SK-N-SH (cell line): Measurements from ENCODE around the gene DNAH7.

Experiments
- EP300 ChIP-seq, 2 experiments: IDR thresholded peaks; 2 replicates each; pipeline versions ENCODE4 v1.4.0 to v1.6.1; 2012; ENCODE audit warnings: borderline replicate concordance in 1 of 2, low read depth in 1 of 2, low read length in 1 of 2
- EZH2phosphoT487 ChIP-seq: fragments of 200-600 bp; sonication (generic); IDR thresholded peaks from 2 replicates; pipeline ENCODE4 v1.6.1; 2017; ENCODE audit warnings: low read depth, mixed run types, mild to moderate bottlenecking, antibody characterized with exemption, moderate library complexity, borderline replicate concordance
- FOXM1 ChIP-seq: IDR thresholded peaks from 2 replicates; pipeline ENCODE4 v1.4.0; 2012; ENCODE audit warnings: low read depth, mild to moderate bottlenecking
- GABPA ChIP-seq: IDR thresholded peaks from 2 replicates; pipeline ENCODE4 v1.4.0; 2012; ENCODE audit warnings: low read depth, mild to moderate bottlenecking
- POLR2AphosphoS5 ChIP-seq: IDR thresholded peaks from 2 replicates; pipeline ENCODE4 v1.6.1; 2012; ENCODE audit warnings: low read depth, low read length
- RXRA ChIP-seq: IDR thresholded peaks from 2 replicates; pipeline ENCODE4 v1.4.0; 2012; ENCODE audit warnings: low read depth, mild to moderate bottlenecking, borderline replicate concordance
- TEAD4 ChIP-seq: IDR thresholded peaks from 2 replicates; pipeline ENCODE4 v1.4.0; 2012; ENCODE audit warnings: mild to moderate bottlenecking, borderline replicate concordance; ENCODE audit not compliant: insufficient read depth
- YY1 ChIP-seq: IDR thresholded peaks from 2 replicates; pipeline ENCODE4 v1.4.0; 2012; ENCODE audit warnings: low read depth, mild to moderate bottlenecking
- TF ChIP-seq, protein P1 (sequence below): IDR thresholded peaks from 2 replicates; pipeline ENCODE4 v1.4.0; 2012; ENCODE audit warnings: low read depth, borderline replicate concordance
- TF ChIP-seq, protein P2 (sequence below): fragments of 200-600 bp; sonication (generic); IDR thresholded peaks from 2 replicates; pipeline ENCODE4 v1.6.1; 2017; ENCODE audit warnings: antibody characterized with exemption, mild to moderate bottlenecking, moderate library complexity
- TF ChIP-seq, protein P3 (sequence below): IDR thresholded peaks from 2 replicates; pipeline ENCODE4 v1.6.1; 2012; ENCODE audit warnings: mild to moderate bottlenecking, low read depth, low read length, moderate library complexity
- TF ChIP-seq, protein P4 (sequence below): IDR thresholded peaks from 2 replicates; pipeline ENCODE4 v1.4.0; 2012; ENCODE audit warnings: low read depth
- TF ChIP-seq, protein P5 (sequence below): IDR thresholded peaks from 2 replicates; pipeline ENCODE4 v1.4.0; 2012; ENCODE audit warnings: low read depth, borderline replicate concordance

DNA sequence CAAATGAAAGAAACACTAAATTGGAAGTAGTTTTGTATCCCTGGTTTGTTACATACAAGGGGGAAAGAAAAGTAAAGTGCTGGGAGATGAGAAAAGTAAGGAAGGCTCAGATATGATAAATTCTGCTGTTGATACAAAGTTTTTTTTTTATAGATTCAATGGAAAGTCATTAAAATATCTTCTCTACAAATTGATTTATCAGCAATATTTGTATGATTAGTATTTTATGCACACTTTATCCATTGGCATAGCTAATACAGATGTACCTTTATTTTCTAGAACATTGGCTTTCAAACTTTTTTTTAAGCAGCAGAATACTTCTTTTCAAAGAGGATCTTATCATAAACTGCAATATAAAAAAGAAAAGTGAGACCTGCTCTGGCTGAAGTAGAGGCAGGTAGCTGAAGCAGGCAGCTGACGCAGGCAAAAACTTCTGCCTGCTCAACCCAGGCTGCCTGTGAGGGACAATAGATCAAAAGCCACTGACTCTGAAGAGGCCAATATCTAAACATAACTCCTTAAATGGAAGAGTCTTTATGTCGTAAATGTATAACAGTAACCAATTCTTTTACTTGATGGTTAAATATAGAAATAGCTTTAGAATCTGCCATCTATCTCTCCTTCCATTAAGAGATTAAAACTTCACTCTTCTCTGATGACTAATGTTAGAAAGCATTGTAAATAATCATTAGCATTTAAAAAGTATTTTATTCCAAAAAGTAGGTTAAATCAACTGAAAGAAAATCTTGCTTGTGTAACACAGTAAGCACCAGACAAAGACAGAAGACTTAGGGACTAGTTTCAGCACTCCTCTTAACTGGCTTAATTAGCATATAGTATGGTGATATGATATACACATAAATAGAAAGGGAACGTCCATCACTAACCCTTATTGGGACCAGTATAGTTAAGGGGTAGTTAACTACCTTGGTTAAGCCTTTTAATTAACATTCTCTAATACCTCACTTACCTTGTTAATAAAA lies 237.4 kb downstream of the DNAH7 start:
- TF ChIP-seq POLR2AphosphoS5, result no peak
- TF ChIP-seq, protein P1, sequence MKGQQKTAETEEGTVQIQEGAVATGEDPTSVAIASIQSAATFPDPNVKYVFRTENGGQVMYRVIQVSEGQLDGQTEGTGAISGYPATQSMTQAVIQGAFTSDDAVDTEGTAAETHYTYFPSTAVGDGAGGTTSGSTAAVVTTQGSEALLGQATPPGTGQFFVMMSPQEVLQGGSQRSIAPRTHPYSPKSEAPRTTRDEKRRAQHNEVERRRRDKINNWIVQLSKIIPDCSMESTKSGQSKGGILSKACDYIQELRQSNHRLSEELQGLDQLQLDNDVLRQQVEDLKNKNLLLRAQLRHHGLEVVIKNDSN, result no peak
- TF ChIP-seq, protein P2, sequence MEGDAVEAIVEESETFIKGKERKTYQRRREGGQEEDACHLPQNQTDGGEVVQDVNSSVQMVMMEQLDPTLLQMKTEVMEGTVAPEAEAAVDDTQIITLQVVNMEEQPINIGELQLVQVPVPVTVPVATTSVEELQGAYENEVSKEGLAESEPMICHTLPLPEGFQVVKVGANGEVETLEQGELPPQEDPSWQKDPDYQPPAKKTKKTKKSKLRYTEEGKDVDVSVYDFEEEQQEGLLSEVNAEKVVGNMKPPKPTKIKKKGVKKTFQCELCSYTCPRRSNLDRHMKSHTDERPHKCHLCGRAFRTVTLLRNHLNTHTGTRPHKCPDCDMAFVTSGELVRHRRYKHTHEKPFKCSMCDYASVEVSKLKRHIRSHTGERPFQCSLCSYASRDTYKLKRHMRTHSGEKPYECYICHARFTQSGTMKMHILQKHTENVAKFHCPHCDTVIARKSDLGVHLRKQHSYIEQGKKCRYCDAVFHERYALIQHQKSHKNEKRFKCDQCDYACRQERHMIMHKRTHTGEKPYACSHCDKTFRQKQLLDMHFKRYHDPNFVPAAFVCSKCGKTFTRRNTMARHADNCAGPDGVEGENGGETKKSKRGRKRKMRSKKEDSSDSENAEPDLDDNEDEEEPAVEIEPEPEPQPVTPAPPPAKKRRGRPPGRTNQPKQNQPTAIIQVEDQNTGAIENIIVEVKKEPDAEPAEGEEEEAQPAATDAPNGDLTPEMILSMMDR, result no peak
- TF ChIP-seq, protein P3, sequence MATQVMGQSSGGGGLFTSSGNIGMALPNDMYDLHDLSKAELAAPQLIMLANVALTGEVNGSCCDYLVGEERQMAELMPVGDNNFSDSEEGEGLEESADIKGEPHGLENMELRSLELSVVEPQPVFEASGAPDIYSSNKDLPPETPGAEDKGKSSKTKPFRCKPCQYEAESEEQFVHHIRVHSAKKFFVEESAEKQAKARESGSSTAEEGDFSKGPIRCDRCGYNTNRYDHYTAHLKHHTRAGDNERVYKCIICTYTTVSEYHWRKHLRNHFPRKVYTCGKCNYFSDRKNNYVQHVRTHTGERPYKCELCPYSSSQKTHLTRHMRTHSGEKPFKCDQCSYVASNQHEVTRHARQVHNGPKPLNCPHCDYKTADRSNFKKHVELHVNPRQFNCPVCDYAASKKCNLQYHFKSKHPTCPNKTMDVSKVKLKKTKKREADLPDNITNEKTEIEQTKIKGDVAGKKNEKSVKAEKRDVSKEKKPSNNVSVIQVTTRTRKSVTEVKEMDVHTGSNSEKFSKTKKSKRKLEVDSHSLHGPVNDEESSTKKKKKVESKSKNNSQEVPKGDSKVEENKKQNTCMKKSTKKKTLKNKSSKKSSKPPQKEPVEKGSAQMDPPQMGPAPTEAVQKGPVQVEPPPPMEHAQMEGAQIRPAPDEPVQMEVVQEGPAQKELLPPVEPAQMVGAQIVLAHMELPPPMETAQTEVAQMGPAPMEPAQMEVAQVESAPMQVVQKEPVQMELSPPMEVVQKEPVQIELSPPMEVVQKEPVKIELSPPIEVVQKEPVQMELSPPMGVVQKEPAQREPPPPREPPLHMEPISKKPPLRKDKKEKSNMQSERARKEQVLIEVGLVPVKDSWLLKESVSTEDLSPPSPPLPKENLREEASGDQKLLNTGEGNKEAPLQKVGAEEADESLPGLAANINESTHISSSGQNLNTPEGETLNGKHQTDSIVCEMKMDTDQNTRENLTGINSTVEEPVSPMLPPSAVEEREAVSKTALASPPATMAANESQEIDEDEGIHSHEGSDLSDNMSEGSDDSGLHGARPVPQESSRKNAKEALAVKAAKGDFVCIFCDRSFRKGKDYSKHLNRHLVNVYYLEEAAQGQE, result no peak
- TF ChIP-seq RXRA, result no peak
- no peak for TF ChIP-seq TEAD4
- TF ChIP-seq YY1, result no peak
- no peak for TF ChIP-seq EP300 (IDR thresholded peaks at IDR 0.05; ENCODE audit: borderline replicate concordance in 1 of 2, low read depth in 1 of 2, low read length in 1 of 2)
- no peak for TF ChIP-seq FOXM1
- no peak for TF ChIP-seq EZH2phosphoT487
- TF ChIP-seq, protein P4, sequence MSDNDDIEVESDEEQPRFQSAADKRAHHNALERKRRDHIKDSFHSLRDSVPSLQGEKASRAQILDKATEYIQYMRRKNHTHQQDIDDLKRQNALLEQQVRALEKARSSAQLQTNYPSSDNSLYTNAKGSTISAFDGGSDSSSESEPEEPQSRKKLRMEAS, result no peak
- no peak for TF ChIP-seq GABPA
- TF ChIP-seq, protein P5, sequence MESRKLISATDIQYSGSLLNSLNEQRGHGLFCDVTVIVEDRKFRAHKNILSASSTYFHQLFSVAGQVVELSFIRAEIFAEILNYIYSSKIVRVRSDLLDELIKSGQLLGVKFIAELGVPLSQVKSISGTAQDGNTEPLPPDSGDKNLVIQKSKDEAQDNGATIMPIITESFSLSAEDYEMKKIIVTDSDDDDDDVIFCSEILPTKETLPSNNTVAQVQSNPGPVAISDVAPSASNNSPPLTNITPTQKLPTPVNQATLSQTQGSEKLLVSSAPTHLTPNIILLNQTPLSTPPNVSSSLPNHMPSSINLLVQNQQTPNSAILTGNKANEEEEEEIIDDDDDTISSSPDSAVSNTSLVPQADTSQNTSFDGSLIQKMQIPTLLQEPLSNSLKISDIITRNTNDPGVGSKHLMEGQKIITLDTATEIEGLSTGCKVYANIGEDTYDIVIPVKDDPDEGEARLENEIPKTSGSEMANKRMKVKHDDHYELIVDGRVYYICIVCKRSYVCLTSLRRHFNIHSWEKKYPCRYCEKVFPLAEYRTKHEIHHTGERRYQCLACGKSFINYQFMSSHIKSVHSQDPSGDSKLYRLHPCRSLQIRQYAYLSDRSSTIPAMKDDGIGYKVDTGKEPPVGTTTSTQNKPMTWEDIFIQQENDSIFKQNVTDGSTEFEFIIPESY, result no peak
